Measurements from ENCODE around the gene WNT7A. TPM values are rescaled to one million over a fixed set of nuclear protein-coding genes. Genes with fewer than 3 reads are reported as not detected.

WNT7A gene
- total RNA-seq, 2 experiments from 2014 or later = 0.09 TPM; not detected in 1

- intact Hi-C loops (cut with micrococcal nuclease) = no loop called here
- TF ChIP-seq CTCF (IDR thresholded peaks at IDR 0.05) = no peak
- H3K4me3 Mint-ChIP-seq = no peak overlapping the region
- ChIA-PET POLR2A (interaction anchor here (1.0 kb wide), 1 partner anchor 37 kb away, joined by 3 read pairs; no protein-coding TSS in a partner anchor), CTCF (interaction anchor here (2.0 kb wide), 1 partner anchor 30 kb away, joined by 4 read pairs; the partner anchor contains the start of gene WNT7A)
- DNase-seq (no peak), ATAC-seq (no peak)
- H3K36me3 Mint-ChIP-seq (ENCODE audit: low read depth) = no peaks in the 10 kb centered on the region
- H3K27me3 Mint-ChIP-seq = no peaks in the 10 kb centered on the region
- H3K4me1 Mint-ChIP-seq (ENCODE audit: low read depth) = peaks cover 19% of the 10 kb centered on the region
- no peak overlapping the region for H3K27ac Mint-ChIP-seq
- no peaks in the 10 kb centered on the region for H3K9me3 Mint-ChIP-seq
Observed at GRCh38 chr3:13850161-13850945, 29.5 kb downstream of the WNT7A start.

GRCh38 chr3:13849018-13849417 is 30.9 kb downstream of the WNT7A start:
- Mint-ChIP-seq H3K4me3 (no peak overlapping the region), H3K9me3 (no peaks in the 10 kb centered on the region), H3K4me1 (ENCODE audit: low read depth) (peaks cover 19% of the 10 kb centered on the region), H3K36me3 (ENCODE audit: low read depth) (no peaks in the 10 kb centered on the region), H3K27me3 (no peaks in the 10 kb centered on the region), H3K27ac (no peak overlapping the region)
- no peak for ATAC-seq
- intact Hi-C loops (cut with micrococcal nuclease) = no loop called here
- TF ChIP-seq CTCF (IDR thresholded peaks at IDR 0.05) = no peak
- POLR2A ChIA-PET = no interaction called here
- CTCF ChIA-PET = interaction anchor here (1.5 to 2.0 kb wide), 3 partner anchors 32 to 194 kb away, joined by 3 to 4 read pairs (median 4); partner anchors contain the start of gene WNT7A
- no peak for DNase-seq

GRCh38 chr3:13846716-13847570 is 32.9 kb downstream of the WNT7A start:
- Mint-ChIP-seq H3K27ac (no peak overlapping the region), H3K4me1 (ENCODE audit: low read depth) (peaks cover 8% of the 10 kb centered on the region), H3K36me3 (ENCODE audit: low read depth) (no peaks in the 10 kb centered on the region), H3K9me3 (no peaks in the 10 kb centered on the region), H3K27me3 (no peaks in the 10 kb centered on the region), H3K4me3 (no peak overlapping the region)
- TF ChIP-seq CTCF (IDR thresholded peaks at IDR 0.05) = no peak
- POLR2A ChIA-PET = no interaction called here
- CTCF ChIA-PET = interaction anchor here (1.2 kb wide), 1 partner anchor 38 kb away, joined by 3 read pairs; no protein-coding TSS in a partner anchor
- DNase-seq = no peak
- ATAC-seq = no peak
- intact Hi-C loops (cut with micrococcal nuclease) = no loop called here

- POLR2A ChIA-PET = no interaction called here
- DNase-seq (no peak), ATAC-seq (no peak)
- H3K4me1 Mint-ChIP-seq (ENCODE audit: low read depth) = peaks cover under 1% of the 10 kb centered on the region
- no peaks in the 10 kb centered on the region for H3K9me3 Mint-ChIP-seq
- no peak overlapping the region for H3K4me3 Mint-ChIP-seq
- H3K36me3 Mint-ChIP-seq (ENCODE audit: low read depth) = no peaks in the 10 kb centered on the region
- CTCF ChIA-PET = interaction anchor here (1.2 kb wide), 1 partner anchor 39 kb away, joined by 3 read pairs; no protein-coding TSS in a partner anchor
- no peak overlapping the region for H3K27ac Mint-ChIP-seq
- intact Hi-C loops (cut with micrococcal nuclease) = no loop called here
- H3K27me3 Mint-ChIP-seq = no peaks in the 10 kb centered on the region
- no peak for TF ChIP-seq CTCF (IDR thresholded peaks at IDR 0.05)
Observed at GRCh38 chr3:13846238-13846637, 33.6 kb downstream of the WNT7A start.

Measured in activated CD8-positive, alpha-beta T cell treated with anti-CD3 and anti-CD28 coated beads for 36 hours (primary cell).